Measurements from ENCODE around the gene KCNMA1. TPM values are rescaled to one million over a fixed set of nuclear protein-coding genes. Genes with fewer than 3 reads are reported as not detected.

Gene KCNMA1
- total RNA-seq, 3 donors from 2014 or later (not counting 1 experiment from before 2014, with no cell fraction given) = 0.40 to 1.8 (median 0.63) TPM

GRCh38 chr10:77261146-77261545 is 376.5 kb downstream of the KCNMA1 start:
- H3K4me1 Mint-ChIP-seq = peaks cover 52 to 55% of the 10 kb centered on the region in 2 donors
- Histone ChIP-seq H3K27me3 (ENCODE audit: control insufficient read depth, insufficient read depth, low read length) (no peaks in the 10 kb centered on the region), H3K27ac (ENCODE audit: low read length) (no peak overlapping the region), H3K4me1 (ENCODE audit: control insufficient read depth, insufficient read depth, low read length) (peaks cover 27% of the 10 kb centered on the region), H3K36me3 (ENCODE audit: control insufficient read depth, insufficient read depth, low read length) (no peaks in the 10 kb centered on the region), H3K9me3 (ENCODE audit: control insufficient read depth, insufficient read depth, low read length) (peaks cover 2% of the 10 kb centered on the region), H3K4me3 (ENCODE audit: low read length) (no peak overlapping the region)
- intact Hi-C loops (cut with micrococcal nuclease) = no loop called here
- H3K36me3 Mint-ChIP-seq = no peaks in the 10 kb centered on the region
- TF ChIP-seq CTCF (IDR thresholded peaks at IDR 0.05) = no peak
- 88% methylated on average over 3 of the region's 3 CpGs for WGBS (ENCODE audit: insufficient coverage)
- DNase-seq (no peak), ATAC-seq (no peak)
- H3K4me3 Mint-ChIP-seq = no peak overlapping the region
- H3K27me3 Mint-ChIP-seq (ENCODE audit: low read depth in 2 of 2) = peaks cover 0 to 2% of the 10 kb centered on the region in 2 donors
- peaks cover 0 to 4% of the 10 kb centered on the region in 2 donors for H3K9me3 Mint-ChIP-seq
- H3K27ac Mint-ChIP-seq = no peak overlapping the region

- Histone ChIP-seq H3K27ac (ENCODE audit: low read length) (no peak overlapping the region), H3K36me3 (ENCODE audit: control insufficient read depth, insufficient read depth, low read length) (no peaks in the 10 kb centered on the region), H3K27me3 (ENCODE audit: control insufficient read depth, insufficient read depth, low read length) (no peaks in the 10 kb centered on the region), H3K9me3 (ENCODE audit: control insufficient read depth, insufficient read depth, low read length) (peaks cover 2% of the 10 kb centered on the region), H3K4me1 (ENCODE audit: control insufficient read depth, insufficient read depth, low read length) (peaks cover 13% of the 10 kb centered on the region), H3K4me3 (ENCODE audit: low read length) (no peak overlapping the region)
- no peak for DNase-seq
- intact Hi-C loops (cut with micrococcal nuclease) = no loop called here
- Mint-ChIP-seq H3K9me3 (peaks cover 0 to 4% of the 10 kb centered on the region in 2 donors), H3K4me1 (peaks cover 43 to 52% of the 10 kb centered on the region in 2 donors), H3K4me3 (no peak overlapping the region), H3K27me3 (ENCODE audit: low read depth in 2 of 2) (peaks cover 0 to 2% of the 10 kb centered on the region in 2 donors), H3K27ac (no peak overlapping the region), H3K36me3 (no peaks in the 10 kb centered on the region)
- ATAC-seq = no peak
- TF ChIP-seq CTCF (IDR thresholded peaks at IDR 0.05) = no peak
- 83% methylated on average over 4 of the region's 4 CpGs for WGBS (ENCODE audit: insufficient coverage)
Observed at GRCh38 chr10:77259171-77259874, 378.3 kb downstream of the KCNMA1 start.

- H3K27ac ChIP-seq (ENCODE audit: low read length) = no peak overlapping the region
- Mint-ChIP-seq H3K36me3 (no peaks in the 10 kb centered on the region), H3K27me3 (ENCODE audit: low read depth in 2 of 2) (peaks cover 0 to 2% of the 10 kb centered on the region in 2 donors), H3K27ac (no peak overlapping the region), H3K9me3 (peaks cover 0 to 3% of the 10 kb centered on the region in 2 donors), H3K4me3 (no peak overlapping the region), H3K4me1 (peaks cover 33 to 45% of the 10 kb centered on the region in 2 donors)
- intact Hi-C loops (cut with micrococcal nuclease) = no loop called here
- no peak for ATAC-seq
- no peak for DNase-seq
- H3K27me3 ChIP-seq (ENCODE audit: control insufficient read depth, insufficient read depth, low read length) = no peaks in the 10 kb centered on the region
- WGBS (ENCODE audit: insufficient coverage) = no CpG with 5 or more reads among the region's 2 CpGs
- H3K36me3 ChIP-seq (ENCODE audit: control insufficient read depth, insufficient read depth, low read length) = no peaks in the 10 kb centered on the region
- H3K9me3 ChIP-seq (ENCODE audit: control insufficient read depth, insufficient read depth, low read length) = no peaks in the 10 kb centered on the region
- TF ChIP-seq CTCF (IDR thresholded peaks at IDR 0.05) = no peak
- H3K4me1 ChIP-seq (ENCODE audit: control insufficient read depth, insufficient read depth, low read length) = peaks cover 15% of the 10 kb centered on the region
- H3K4me3 ChIP-seq (ENCODE audit: low read length) = no peak overlapping the region
Observed at GRCh38 chr10:77256346-77256745, 381.3 kb downstream of the KCNMA1 start.
